HG02943 (cell line): Measurements from ENCODE around the gene RNF19B.
"Not testable (repeated sequence)": the region's sequence is repeated elsewhere in the genome, so short reads cannot be mapped to it uniquely, and the experiment has no call there.

Experiments
- ATAC-seq: cut with Tn5 transposase; IDR thresholded peaks from one replicate; pipeline ENCODE4 v1.9.1; 2021; ENCODE audit warnings: mild to moderate bottlenecking, low read depth, moderate library complexity; ENCODE audit not compliant: unreplicated experiment

RNF19B gene

DNA sequence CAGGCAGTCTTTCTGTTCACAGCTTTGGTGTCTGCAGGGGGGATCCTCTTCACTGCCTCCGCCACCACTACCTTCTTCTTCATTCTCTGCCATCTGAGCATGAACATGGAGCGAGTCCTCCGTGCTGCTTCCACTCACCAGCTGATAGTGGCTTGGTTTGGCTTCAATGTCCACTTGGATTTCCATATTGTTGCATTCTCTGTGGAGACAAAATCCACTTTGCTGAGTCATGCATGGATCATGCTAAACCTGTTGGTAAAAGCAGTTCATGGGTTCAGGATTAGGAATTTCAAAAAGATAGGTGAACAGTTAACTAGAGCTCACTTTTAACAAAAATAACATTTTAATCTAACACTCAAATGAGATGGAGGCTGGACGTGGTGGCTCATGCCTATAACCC is 27.5 kb downstream of the RNF19B start:
- no peak for ATAC-seq

DNA sequence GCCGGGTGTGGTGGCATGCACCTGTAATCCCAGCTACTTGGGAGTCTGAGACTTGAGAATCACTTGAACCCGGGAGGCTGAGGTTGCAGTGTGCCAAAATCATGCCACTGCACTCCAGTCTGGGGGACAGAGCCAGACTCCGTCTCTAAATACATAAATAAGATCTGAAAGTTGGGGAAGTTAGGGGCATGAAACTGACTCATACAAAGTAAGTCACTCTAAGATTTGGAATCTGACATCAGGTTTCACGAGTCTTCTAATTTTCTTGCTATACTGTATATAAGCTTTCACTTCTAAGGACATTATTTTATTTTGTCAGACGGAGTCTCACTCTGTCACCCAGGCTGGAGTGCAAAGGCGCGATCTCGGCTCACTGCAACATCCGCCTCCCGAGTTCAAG is 30.1 kb downstream of the RNF19B start:
- ATAC-seq: no peak

DNA sequence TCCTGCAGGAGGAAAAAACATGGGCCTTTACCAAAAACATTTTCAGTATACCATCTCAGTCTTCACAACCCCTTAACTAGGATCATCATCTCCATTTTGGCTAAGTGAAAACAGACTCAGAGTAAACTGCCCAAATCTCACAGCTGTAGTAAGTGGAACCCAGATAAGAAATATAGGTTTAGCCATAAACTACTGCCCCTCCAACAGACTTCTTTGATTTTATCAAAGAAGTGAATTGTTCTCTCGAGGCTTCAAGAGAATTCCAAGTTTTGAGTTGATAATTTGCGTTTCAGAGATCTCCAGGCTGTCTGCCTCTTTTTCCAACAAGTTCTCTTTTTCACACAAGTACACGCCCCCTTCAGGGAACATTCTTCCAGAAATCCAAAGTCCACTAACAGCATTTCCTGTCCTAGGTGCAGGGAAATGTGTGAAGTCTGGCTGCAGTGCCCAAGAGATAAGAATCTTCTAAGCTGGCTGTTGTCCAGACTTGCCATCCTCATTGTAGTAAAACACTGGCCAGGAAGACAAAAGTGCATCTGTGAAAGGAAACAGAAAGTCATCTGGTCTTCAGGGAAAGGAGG is 30.8 kb downstream of the RNF19B start:
- ATAC-seq: no peak

DNA sequence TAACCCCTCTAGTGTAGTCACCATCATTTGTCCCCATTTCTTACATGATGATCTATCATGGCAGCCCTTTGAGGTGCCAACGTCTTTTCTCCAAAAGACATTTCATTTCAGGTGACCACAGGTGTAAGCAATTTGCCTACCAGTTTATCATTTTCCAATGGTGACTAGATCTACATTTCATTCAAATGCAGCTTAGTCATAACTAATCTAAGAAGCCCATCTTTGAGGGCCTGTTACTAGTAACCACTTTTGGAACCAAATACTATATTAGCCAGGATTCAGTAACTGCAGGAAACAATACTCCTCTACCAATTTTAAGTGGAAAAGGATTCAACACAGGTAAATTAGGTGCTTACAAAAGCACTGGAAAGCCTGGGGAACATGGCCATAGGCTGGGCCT is 32.8 kb downstream of the RNF19B start:
- ATAC-seq: no peak

DNA sequence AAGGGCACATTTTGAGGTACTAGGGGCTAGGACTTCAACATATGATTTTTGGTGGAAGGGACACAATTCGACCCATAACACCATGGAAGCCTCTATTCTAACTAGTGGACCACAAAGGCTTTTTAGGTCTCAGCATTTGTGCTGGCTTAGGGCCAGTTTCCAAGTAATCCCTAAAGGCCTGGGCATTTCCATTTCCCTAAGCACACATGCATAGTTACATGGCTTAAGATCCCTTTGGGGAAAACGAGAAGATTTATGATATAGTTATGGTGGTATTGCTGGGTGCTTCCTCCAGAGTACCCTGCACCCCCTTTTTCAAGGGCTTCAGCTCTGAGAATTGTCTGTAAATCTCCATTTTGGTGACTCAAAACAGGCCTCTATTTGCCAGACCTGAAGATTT is 35.2 kb downstream of the RNF19B start:
- no peak for ATAC-seq

DNA sequence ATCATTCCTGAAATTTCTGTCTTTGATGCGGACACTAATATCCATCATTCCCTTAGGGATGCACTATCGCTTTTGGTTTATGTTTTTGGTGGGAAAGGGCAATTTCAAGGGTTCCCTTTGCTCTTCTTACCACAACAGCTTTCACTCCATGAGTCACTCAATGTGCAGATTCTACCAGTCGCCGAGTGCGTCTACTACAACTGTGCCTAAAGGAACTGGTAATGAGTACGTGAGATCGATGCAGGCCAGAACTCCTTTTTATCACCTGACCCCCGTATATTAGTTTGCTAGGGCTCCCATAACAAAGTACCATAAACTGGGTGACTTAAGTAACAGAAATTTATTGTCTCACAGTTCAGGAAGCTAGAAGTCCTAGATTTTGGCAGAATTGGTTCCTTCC is 35.9 kb downstream of the RNF19B start:
- ATAC-seq: no peak

DNA sequence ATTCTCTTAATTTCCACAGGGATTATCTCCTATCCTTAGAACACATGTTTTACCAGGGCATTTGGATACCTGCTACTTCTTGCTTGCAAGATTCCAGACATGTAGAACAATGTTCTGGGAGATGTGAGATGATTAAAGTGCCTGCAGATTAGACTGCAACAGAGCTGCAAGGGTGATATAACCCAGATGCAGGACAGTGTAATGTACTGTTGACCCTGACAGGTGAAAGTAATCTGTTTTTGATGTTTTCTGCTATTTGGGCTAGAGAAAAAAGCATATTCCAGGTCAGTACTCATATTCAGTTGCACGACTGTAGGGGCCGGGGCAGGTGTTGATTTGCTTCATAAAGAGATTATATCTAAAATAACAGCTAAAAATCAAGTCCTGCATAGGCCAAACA is 36.3 kb downstream of the RNF19B start:
- ATAC-seq: no peak

DNA sequence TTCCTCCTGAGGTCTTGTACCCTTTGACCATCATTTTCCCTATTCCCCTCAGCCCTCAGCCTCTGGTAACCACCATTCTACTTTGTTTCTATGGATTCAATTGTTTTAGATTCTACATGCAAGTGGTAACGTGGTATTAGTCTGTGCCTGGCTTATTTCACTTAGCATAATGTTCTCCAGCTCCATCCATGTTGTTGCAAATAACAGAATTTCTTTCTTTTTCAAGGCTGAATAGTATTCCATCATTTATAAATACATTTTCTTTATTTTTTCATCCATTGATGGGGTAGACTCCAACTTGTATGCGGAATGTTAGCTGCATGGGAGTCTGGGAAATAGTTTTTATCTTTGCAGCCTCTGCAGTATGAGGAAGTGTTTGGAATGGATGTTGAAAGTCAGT is 37.2 kb downstream of the RNF19B start:
- ATAC-seq: no peak

DNA sequence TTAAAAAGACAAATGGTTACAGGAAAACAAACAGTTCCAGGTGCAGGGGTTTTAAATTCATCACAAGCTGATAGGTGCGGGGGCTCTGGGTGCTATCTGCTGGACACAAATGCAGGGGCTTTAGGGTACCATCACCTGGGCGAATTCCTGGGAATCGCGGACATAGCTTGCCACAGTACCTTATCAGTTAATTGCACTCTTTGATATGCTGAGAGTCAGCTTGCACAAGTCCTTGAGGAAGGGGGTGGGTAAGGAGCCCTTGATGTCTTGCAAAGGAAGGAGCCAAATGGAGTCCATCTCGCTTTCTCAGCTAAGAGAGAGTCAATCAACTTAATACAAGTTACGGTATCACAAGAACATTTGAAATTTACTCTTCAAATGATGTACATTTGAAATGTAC is 38.0 kb downstream of the RNF19B start:
- no peak for ATAC-seq

DNA sequence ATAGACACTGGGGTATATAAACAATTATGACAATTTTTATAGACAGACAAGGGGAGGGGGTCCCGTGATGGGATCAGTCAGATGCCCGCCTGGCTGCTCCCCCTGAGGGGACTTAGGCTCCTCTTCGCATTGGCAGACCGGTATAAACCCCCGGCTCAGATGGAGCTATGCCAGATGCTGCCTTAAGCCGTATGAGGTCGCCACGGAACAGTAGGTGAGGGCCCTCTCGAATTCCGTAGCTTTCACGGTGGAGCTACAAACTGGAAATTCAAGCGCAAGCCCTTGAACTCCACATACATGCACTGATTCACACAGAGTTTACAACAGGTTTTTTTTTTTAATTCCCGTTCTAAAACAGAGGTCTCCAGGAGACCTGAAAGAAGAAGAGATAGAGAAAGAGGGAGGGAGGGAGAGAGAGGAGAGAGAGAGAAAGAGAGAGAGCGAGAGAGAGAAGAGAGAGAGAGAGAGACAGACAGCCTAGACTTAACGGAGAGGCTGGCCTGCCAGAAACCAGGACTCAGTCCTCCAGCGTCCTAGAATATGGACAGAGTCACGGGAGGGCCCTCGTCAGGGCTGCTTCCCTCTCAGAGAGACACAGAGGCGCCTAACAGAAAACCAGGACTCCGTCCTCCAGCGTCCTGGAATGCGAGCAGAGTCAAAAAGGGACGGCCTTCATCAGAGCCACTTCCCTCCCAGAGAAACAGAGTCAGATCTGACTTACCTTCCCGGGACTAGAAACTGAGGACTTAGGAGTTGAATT is 39.0 kb downstream of the RNF19B start:
- ATAC-seq: no peak

DNA sequence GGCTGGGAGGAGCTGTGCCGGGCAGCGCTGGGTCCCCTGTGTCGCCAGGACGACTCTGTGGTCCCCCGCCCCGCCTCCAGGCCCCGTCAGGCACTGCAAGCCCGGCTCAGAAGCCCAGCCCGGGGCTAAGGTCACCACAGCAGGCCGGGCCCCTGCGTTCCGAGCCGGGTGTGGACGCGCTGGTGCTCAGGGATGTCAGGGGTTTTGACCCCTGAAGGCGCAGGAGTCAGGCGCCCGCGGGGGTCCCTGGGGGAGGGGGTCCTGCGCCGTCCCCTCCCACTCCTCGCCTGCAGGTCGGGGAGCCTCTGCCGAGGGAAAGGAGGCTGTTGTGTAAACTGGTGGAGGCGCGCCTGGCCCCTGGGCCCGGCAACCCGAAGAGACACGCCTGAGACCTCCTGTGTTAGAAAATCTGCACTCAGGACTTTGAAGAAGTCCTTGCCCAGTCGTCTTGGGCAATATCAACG is 39.7 kb downstream of the RNF19B start:
- ATAC-seq: no peak

DNA sequence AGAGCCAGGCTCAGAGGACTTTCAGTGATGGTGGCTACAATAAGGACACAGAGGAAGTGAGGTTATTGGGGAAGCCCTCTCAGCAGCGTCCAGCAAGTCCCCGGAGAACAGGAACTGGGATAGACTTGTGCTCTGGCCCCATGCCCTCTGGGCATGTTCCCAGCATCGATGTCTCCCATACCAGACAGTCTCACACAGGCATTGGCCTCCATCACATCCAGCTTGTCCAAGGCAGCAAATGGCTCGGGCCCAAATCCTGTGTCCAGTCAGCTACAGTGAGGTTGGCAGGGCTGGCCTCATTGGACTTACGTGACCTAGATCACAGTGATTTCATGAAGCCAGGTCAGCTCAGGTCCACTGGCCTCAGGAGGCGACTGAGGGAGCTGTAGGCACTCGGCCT is 43.8 kb downstream of the RNF19B start:
- ATAC-seq: no peak

DNA sequence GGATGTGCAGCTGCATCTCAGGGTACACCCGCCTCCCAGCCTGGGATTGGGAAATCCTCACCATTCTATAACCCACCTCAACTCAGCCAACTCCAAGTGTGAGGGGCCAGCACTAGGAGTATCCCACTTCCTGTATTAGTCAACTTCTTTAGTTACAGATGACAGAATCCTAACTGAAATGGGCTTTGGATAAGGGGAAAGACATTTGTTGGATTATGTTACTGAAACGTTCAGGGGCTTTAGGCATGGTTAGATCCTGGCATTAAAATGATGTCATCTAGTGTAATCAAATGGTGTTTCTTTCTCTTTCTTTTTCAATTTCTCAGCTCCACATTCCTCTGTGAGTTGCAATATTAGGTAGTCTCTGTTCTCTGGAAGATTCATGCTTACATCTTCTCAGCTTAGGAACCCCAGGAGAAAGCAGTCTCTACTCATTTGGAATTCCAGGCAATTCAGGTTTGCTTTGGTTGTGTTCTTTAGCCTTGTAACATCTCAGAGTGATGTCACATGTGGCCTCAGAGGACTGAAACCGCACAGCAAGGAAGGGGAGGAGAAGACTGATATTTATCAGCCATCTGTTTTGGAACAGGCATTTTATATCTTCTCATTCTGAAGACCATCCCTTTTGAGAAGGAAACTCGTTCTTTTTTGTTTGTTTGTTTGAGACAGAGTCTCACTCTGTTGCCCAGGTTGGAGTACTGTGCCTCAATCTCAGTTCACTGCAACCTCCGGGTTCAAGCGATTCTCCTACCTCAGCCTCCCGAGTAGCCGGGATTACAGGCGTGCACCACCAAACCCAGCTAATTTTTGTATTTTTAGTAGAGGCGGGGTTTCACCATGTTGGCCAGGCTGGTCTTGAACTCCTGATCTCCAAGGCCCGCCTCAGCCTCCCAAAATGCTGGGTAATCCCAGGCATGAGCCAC is 44.5 kb downstream of the RNF19B start:
- no peak for ATAC-seq

DNA sequence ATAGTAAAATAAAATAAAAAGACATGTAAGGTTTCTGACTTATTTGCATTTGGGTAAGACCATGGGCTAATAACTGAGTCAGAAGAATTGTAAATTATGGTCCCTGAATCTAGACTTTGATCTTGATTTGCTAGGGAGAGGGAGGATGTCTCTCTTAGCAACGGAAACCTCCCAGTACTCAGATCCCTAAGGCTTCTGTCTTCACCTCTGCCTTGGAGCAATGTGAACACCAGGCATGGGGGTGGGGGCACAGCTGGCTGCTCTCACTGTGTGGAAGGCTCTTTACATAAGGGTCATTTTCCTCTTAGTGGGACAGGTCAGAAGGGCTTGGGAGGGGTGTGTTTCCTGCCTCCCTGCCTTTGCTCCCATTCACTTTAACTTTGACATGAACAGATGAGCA is 46.4 kb downstream of the RNF19B start:
- no peak for ATAC-seq

DNA sequence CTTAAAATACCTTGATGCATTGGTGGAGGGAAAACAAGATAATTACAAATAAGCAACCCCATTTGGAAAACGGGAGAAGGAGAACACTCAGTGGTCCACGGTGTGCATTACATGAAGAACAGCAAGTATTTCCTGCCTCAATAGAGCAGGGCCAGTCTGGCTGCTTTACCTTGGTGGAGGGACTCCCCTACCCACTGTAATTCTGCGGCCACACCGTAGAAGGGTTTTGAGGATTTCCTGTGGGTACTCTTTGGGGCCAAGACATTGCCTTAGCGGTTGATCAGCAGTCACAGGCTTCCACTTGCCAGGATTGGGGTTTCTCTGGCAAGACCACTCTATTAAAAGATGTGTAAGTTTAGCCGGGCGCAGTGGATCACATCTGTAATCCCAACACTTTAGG is 47.1 kb downstream of the RNF19B start:
- ATAC-seq: no peak

DNA sequence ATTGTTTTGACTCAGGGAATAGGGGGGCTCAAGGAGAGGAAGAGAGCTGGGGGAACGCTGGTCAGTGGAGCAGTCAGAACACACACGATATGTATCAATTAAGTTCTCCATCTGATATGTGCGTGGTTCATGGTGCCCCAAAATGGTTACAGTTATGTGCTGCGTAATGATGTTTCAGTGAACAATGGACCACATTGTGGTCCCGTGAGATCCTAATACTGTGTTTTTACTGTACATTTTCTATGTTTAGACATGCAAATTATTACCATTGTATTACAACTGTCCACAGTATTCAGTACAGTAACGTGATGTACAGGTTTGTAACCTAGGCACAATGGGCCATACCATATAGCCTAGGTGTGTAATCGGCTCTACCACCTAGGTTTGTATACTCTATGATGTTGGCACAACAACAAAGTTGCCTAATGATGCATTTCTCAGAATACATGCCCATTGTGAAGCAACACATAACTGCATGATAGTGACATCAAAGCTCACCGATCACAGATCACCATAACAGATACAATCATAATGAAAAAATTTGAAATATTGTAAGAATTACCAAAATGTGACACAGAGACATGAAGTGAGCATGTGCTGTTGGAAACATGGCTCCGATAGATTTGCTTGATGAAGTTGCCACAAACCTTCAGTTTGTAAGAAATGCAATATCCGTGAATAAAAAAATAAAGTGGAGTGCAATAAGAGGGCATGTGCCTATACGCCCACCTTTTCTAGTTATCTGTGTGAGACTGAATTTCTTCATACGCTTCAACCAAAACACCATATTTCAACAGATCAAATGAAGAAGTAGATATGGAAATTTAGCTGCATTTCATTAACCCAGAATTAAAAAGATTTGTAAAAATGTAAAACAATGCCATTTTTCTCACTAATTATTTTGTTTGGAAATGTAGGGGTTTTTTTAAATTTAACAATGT is 48.6 kb downstream of the RNF19B start:
- no peak for ATAC-seq

DNA sequence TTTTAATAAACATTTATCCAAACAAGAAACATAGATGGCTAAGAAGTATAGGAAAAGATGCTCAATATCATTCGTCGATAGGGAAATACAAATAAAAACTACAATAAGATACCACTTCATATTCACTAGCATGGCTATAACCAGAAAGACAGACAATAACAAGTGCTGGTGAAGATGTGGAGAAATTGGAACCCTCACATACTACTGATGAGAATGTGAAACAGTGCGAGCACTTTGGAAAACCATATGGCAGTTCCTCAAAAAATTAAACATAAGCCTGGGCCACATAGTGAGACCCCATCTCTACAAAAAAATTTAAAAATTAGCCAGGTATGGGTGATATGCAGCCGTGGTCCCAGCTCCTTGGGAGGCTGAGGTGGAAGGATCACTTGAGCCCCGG is 54.3 kb downstream of the RNF19B start:
- ATAC-seq: no peak

DNA sequence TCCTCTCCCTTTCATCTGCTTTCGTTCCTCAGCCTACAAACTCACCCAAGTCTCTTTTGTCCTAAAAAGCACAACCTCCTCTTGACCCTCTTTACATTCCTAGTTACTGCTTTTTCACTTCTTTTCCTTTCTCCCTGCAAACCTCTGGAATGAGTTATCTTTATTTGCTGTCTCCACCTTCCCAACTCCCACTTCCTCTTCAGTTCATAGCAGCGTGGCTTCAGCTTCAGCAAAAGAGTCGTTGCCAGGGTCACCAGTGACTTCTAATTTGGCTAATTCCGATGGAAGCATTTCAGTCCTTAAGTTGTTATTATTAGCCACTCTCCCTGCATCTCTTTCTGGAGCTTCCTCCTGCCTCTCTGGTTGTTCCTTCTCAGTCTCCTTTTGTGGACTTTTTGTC is 57.2 kb downstream of the RNF19B start:
- no peak for ATAC-seq

DNA sequence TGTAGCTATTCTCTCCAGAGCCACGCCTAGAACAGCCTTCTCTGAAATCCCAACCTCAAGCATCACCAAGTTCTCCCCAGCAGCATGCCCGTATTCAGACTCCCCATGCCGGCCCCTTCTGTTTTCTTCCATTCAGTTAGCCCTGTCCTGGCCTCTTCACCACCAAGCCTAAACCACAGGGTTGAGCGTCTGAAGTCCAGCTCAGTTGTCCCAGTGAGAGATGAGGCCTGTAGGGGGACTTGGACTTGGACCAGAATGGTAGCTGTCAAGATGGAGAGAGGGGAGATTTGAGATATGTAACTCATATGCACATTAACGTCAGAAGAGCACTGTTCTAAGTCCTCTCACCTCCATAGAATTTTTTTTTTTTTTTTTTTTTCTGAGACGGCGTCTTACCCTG is 58.0 kb downstream of the RNF19B start:
- ATAC-seq: no peak

DNA sequence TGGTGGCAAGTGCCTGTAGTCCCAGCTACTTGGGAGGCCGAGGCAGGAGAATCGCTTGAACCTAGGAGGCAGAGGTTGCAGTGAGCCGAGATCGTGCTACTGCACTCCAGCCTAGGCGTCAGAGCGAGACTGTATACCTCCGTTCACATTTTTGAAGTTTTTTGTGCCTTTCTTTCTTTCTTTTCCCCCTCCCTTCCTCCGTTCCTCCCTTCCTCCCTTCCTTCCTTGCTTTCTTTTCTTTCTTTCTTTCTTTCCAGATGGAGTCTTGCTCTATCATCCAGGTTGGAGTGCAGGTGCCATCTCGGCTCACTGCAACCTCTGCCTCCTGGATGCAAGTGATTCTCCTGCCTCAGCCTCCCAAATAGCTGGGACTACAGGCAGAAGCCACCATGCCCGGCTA is 59.0 kb downstream of the RNF19B start:
- ATAC-seq: not testable (repeated sequence)
